H1 (cell line): ENCODE measurements around the gene PATJ. TPM values are rescaled to one million over a fixed set of nuclear protein-coding genes. Genes with fewer than 3 reads are reported as not detected.

Experiments used
- CTCF ChIA-PET: fragments of 300-600 bp; sonication (Branson Sonifier 250); formaldehyde crosslinking; loops from one replicate; lab custom pipeline; 2021; ENCODE audit not compliant: partially characterized antibody; lab: Charles Lee
- POLR2A ChIA-PET: fragments of 300-600 bp; sonication (Branson Sonifier 250); formaldehyde crosslinking; loops from one replicate; lab custom pipeline; 2021; ENCODE audit warnings: inconsistent platforms; ENCODE audit not compliant: partially characterized antibody; lab: Charles Lee
- DNase-seq, 2 experiments: peaks; one replicate each; pipeline versions ENCODE4 v3.0.0 to v3.0.0-alpha.2; 2010 to 2022; ENCODE audit warnings: low spot score in 2 of 2, low read depth in 1 of 2, mixed read lengths in 1 of 2
- FAIRE-seq: peaks from 2 replicates; lab custom pipeline; 2011; peaks lifted over from hg19 to GRCh38; lab: Jason Lieb, UNC
- H2AFZ ChIP-seq: 2 replicates; pipeline ENCODE4 v1.8.1; 2012; ENCODE audit warnings: low read length, inconsistent platforms
- H2AK5ac ChIP-seq: 2 replicates; pipeline ENCODE4 v1.6.1; 2013; ENCODE audit warnings: low read depth, low read length
- H2BK120ac ChIP-seq: replicated peaks from 2 replicates; pipeline ENCODE3; 2013; ENCODE audit warnings: low read depth, low read length, inconsistent platforms
- H2BK12ac ChIP-seq: 2 replicates; pipeline ENCODE4 v1.6.1; 2013; ENCODE audit warnings: low read depth, low read length
- H2BK15ac ChIP-seq: 2 replicates; pipeline ENCODE4 v1.6.1; 2013; ENCODE audit warnings: low read length
- H2BK20ac ChIP-seq: 2 replicates; pipeline ENCODE4 v1.6.1; 2013; ENCODE audit warnings: low read length
- H2BK5ac ChIP-seq: 2 replicates; pipeline ENCODE4 v1.6.1; 2013; ENCODE audit warnings: low read depth, low read length
- H3K14ac ChIP-seq: 2 replicates; pipeline ENCODE4 v1.6.1; 2013; ENCODE audit warnings: inconsistent platforms; ENCODE audit not compliant: insufficient read length
- H3K18ac ChIP-seq: 2 replicates; pipeline ENCODE4 v1.6.1; 2013; ENCODE audit warnings: low read length; ENCODE audit errors: extremely low read depth
- H3K23ac ChIP-seq: 2 replicates; pipeline ENCODE4 v1.6.1; 2013; ENCODE audit warnings: inconsistent platforms; ENCODE audit not compliant: insufficient read length
- H3K23me2 ChIP-seq: 2 replicates; pipeline ENCODE4 v1.6.1; 2013; ENCODE audit warnings: low read depth, low read length
- H3K27ac ChIP-seq: 2 replicates; pipeline ENCODE4 v1.6.1; 2011; ENCODE audit warnings: low read depth, low read length, inconsistent platforms
- H3K27me3 ChIP-seq, 4 experiments: replicated peaks in 1 of 4; 1 replicate in 1 of 4; 2 replicates in 3 of 4; pipeline versions ENCODE4 v1.6.1 to v1.8.1; 2011 to 2013; ENCODE audit warnings: low read length in 3 of 4, mild to moderate bottlenecking in 3 of 4, inconsistent platforms in 2 of 4, mixed read lengths in 2 of 4, moderate library complexity in 1 of 4; ENCODE audit not compliant: control insufficient read depth in 3 of 4, insufficient read depth in 3 of 4; ENCODE audit errors: extremely low read depth in 1 of 4
- H3K36me3 ChIP-seq, 4 experiments: 2 replicates each; pipeline versions ENCODE4 v1.6.1 to v1.8.1; 2011 to 2013; ENCODE audit warnings: mild to moderate bottlenecking in 4 of 4, low read length in 3 of 4, moderate library complexity in 2 of 4, control low read depth in 1 of 4, inconsistent platforms in 1 of 4; ENCODE audit not compliant: insufficient read depth in 4 of 4, control insufficient read depth in 2 of 4
- H3K4ac ChIP-seq: replicated peaks from 2 replicates; pipeline ENCODE3; 2013; ENCODE audit warnings: low read length, low read depth, mixed read lengths, inconsistent platforms; ENCODE audit not compliant: insufficient read length
- H3K4me1 ChIP-seq, 4 experiments: replicated peaks in 1 of 4; 1 replicate in 1 of 4; 2 replicates in 3 of 4; pipeline versions ENCODE4 v1.6.1 to v1.8.1; 2011 to 2013; ENCODE audit warnings: low read length in 3 of 4, inconsistent platforms in 2 of 4, mixed read lengths in 1 of 4; ENCODE audit not compliant: insufficient read depth in 4 of 4, control insufficient read depth in 3 of 4
- H3K4me2 ChIP-seq, 2 experiments: 2 replicates each; pipeline versions ENCODE4 v1.6.1 to v1.8.1; 2011 to 2013; ENCODE audit warnings: low read depth in 2 of 2, low read length in 2 of 2, control low read depth in 1 of 2, inconsistent platforms in 1 of 2, mild to moderate bottlenecking in 1 of 2; ENCODE audit not compliant: insufficient read depth in 1 of 2
- H3K4me3 ChIP-seq, 4 experiments: fragments of 200-600, 300-600 bp in 1 of 4; sonication (generic), shearing (Covaris generic), sonication (Bioruptor Twin) in 1 of 4; 2 replicates each; pipeline versions ENCODE4 v1.5.1 to v1.8.1; 2011 to 2016; ENCODE audit warnings: low read length in 4 of 4, low read depth in 3 of 4, control low read depth in 2 of 4, inconsistent platforms in 2 of 4, mild to moderate bottlenecking in 2 of 4, mixed read lengths in 1 of 4, moderate library complexity in 1 of 4; ENCODE audit not compliant: insufficient read depth in 2 of 4; ENCODE audit errors: extremely low read depth in 1 of 4
- H3K56ac ChIP-seq: replicated peaks from 2 replicates; pipeline ENCODE3; 2013; ENCODE audit warnings: low read depth, mild to moderate bottlenecking, mixed read lengths, low read length, inconsistent platforms; ENCODE audit not compliant: insufficient read length
- H3K79me1 ChIP-seq: 2 replicates; pipeline ENCODE4 v1.6.1; 2013; ENCODE audit warnings: low read depth, low read length, control low read depth
- H3K79me2 ChIP-seq, 2 experiments: 2 replicates each; pipeline versions ENCODE4 v1.6.1 to v1.8.1; 2012 to 2013; ENCODE audit warnings: low read length in 2 of 2, mild to moderate bottlenecking in 2 of 2, inconsistent platforms in 1 of 2; ENCODE audit not compliant: insufficient read depth in 2 of 2, control insufficient read depth in 1 of 2
- H3K9ac ChIP-seq, 4 experiments: replicated peaks in 1 of 4; 1 replicate in 1 of 4; 2 replicates in 3 of 4; pipeline versions ENCODE4 v1.6.1 to v1.8.1; 2011 to 2013; ENCODE audit warnings: low read depth in 3 of 4, low read length in 3 of 4, control low read depth in 2 of 4, mild to moderate bottlenecking in 2 of 4, moderate library complexity in 2 of 4, inconsistent platforms in 1 of 4; ENCODE audit errors: extremely low read depth in 1 of 4
- H3K9me3 ChIP-seq, 2 experiments: 2 replicates each; pipeline versions ENCODE4 v1.6.1 to v1.8.1; 2012 to 2013; ENCODE audit warnings: mild to moderate bottlenecking in 2 of 2, moderate library complexity in 2 of 2, control low read depth in 1 of 2, inconsistent platforms in 1 of 2, low read depth in 1 of 2, low read length in 1 of 2, mixed read lengths in 1 of 2; ENCODE audit not compliant: insufficient read depth in 2 of 2
- H4K20me1 ChIP-seq, 2 experiments: replicated peaks in 1 of 2; 2 replicates each; pipeline versions ENCODE3 to v1.8.1; 2011 to 2013; ENCODE audit warnings: inconsistent platforms in 2 of 2, low read length in 2 of 2, mild to moderate bottlenecking in 1 of 2; ENCODE audit not compliant: insufficient read depth in 2 of 2, control insufficient read depth in 1 of 2
- H4K5ac ChIP-seq: 2 replicates; pipeline ENCODE4 v1.6.1; 2013; ENCODE audit warnings: low read length, low read depth, mixed read lengths, inconsistent platforms; ENCODE audit not compliant: insufficient read length
- H4K8ac ChIP-seq: 2 replicates; pipeline ENCODE4 v1.8.0; 2013; ENCODE audit warnings: mild to moderate bottlenecking, moderate library complexity, low read length, inconsistent platforms; ENCODE audit not compliant: insufficient read depth; ENCODE audit errors: extremely low read depth
- H4K91ac ChIP-seq: replicated peaks from 2 replicates; pipeline ENCODE3; 2013; ENCODE audit warnings: low read length, mixed read lengths, inconsistent platforms; ENCODE audit not compliant: insufficient read length
- ASH2L ChIP-seq: fragments of 200-600, 300-600 bp; sonication (generic); IDR thresholded peaks from one replicate; pipeline ENCODE4 v1.7.1; 2017; ENCODE audit warnings: low read length
- EZH2 ChIP-seq: fragments of 200-600 bp; sonication (generic); IDR thresholded peaks from 2 replicates; pipeline ENCODE4 v1.7.1; 2012; ENCODE audit warnings: low read depth, mild to moderate bottlenecking, moderate library complexity, low read length, inconsistent platforms; ENCODE audit not compliant: severe bottlenecking
- whole genome bisulfite sequencing, 2 experiments: shearing (Covaris generic) in 1 of 2; methylation state at CpG; one replicate each; pipeline versions ENCODE4 v1.1.6 to v1.1.7; 2013 to 2015; ENCODE audit warnings: low lambda C conversion rate in 2 of 2, mixed read lengths in 2 of 2, inconsistent platforms in 1 of 2, low coverage in 1 of 2, missing lambda C conversion rate in 1 of 2; ENCODE audit not compliant: insufficient replicate concordance in 2 of 2, insufficient coverage in 1 of 2, insufficient read length in 1 of 2; ENCODE audit errors: extremely low coverage in 1 of 2, missing lambda C conversion rate in 1 of 2; 5-methylcytosine and 5-hydroxymethylcytosine counted together
- polyA plus RNA-seq, 7 experiments: library from polyadenylated mRNA; depleted of rRNA in 3 of 7; stranded (reverse) in 5 of 7; unstranded in 2 of 7; fragments of >200 nt in 5 of 7; fragments of 200-250 nt in 2 of 7; gene quantifications; 1 replicate in 5 of 7; 2 replicates in 1 of 7; 4 replicates in 1 of 7; pipeline versions ENCODE4 v1.2.1 to v1.2.3, GENCODE V29; 2011 to 2013; ENCODE audit warnings: missing spikeins in 2 of 7, mixed read lengths in 2 of 7
- total RNA-seq: library from RNA; stranded (reverse); fragmentation: NEBNext Ultra II Directional; extraction: Animal tissue kit (Norgen Biotek cat#: 25700); gene quantifications from 2 replicates; pipeline ENCODE4 v1.2.1, GENCODE V29; 2021

Gene PATJ
- total and polyA plus RNA-seq, 2 of the 8 experiments (the other 6 are each of a cell fraction or from before 2014, with no cell fraction given): 8.2 to 55.6 TPM

DNA sequence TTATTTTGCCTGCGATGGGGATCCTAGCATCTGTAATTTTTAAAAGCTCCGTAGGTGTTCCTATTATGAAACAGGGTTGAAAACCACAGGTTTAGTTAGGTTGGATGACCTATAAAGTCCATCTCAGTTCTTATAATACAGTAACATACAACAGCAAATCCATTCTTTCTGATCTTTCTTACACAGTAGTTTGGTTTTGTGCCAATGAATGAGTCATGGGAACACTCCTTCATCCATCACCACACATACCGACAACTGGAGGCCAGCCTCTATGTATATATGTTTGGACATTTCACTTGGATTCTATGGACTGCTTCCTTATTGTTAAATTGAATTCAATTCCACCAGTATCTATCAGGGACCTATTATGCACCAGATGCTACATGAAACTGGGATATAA is 334.0 kb downstream of the PATJ start:
- H2BK12ac ChIP-seq: no peak overlapping the region
- no peak overlapping the region for H4K5ac ChIP-seq
- H3K9ac ChIP-seq: no peak overlapping the region
- H3K14ac ChIP-seq: no peak overlapping the region
- H3K9me3 ChIP-seq: no peaks in the 10 kb centered on the region
- H3K79me2 ChIP-seq: no peaks in the 10 kb centered on the region
- no peaks in the 10 kb centered on the region for H3K79me1 ChIP-seq
- no peak overlapping the region for H3K4ac ChIP-seq
- FAIRE-seq (no peak), DNase-seq (no peak)
- H3K4me2 ChIP-seq: no peak overlapping the region
- H3K23ac ChIP-seq: no peak overlapping the region
- no peak overlapping the region for H2AK5ac ChIP-seq
- POLR2A ChIA-PET: no interaction called here
- H2AFZ ChIP-seq: no peak overlapping the region
- no peak overlapping the region for H3K4me3 ChIP-seq
- no peak overlapping the region for H2BK20ac ChIP-seq
- H2BK5ac ChIP-seq: no peak overlapping the region
- CTCF ChIA-PET: interaction anchor here (0.6 kb wide), 1 partner anchor 10 kb away, joined by 3 read pairs; no protein-coding TSS in a partner anchor
- no peak overlapping the region for H2BK15ac ChIP-seq
- peaks cover 0 to 7% (median 3%) of the 10 kb centered on the region in 4 experiments; a peak in 2 of 8 replicates for H3K36me3 ChIP-seq
- H3K4me1 ChIP-seq: no peaks in the 10 kb centered on the region
- no peak overlapping the region for H3K18ac ChIP-seq
- H3K56ac ChIP-seq: no peak overlapping the region
- TF ChIP-seq EZH2 (no peak), ASH2L (no peak)
- WGBS, 2 experiments: 94% methylated on average over 3 of the region's 3 CpGs; no CpG with 5 or more reads in 1 of the 2 experiments
- H2BK120ac ChIP-seq: no peak overlapping the region
- no peaks in the 10 kb centered on the region for H4K20me1 ChIP-seq
- no peak overlapping the region for H4K91ac ChIP-seq
- H4K8ac ChIP-seq: no peak overlapping the region
- no peaks in the 10 kb centered on the region for H3K27me3 ChIP-seq
- H3K27ac ChIP-seq: no peak overlapping the region
- H3K23me2 ChIP-seq: no peaks in the 10 kb centered on the region
